CD4-positive, alpha-beta T cell (primary cell): ENCODE measurements around the gene GRK5. TPM values are rescaled to one million over a fixed set of nuclear protein-coding genes. Genes with fewer than 3 reads are reported as not detected.
"Not testable (repeated sequence)": the region's sequence is repeated elsewhere in the genome, so short reads cannot be mapped to it uniquely, and the experiment has no call there.

Source experiments
- ATAC-seq: fragments of 200-7000 bp; cut with Tn5 transposase; one replicate; pipeline ENCODE4 v1.10.0; 2022; ENCODE audit warnings: mild to moderate bottlenecking; ENCODE audit not compliant: poor library complexity
- CTCF ChIA-PET: fragments of 350-600 bp; sonication (Branson Sonifier 250); formaldehyde crosslinking; loops from one replicate; lab custom pipeline; 2021; ENCODE audit warnings: antibody characterized with exemption, inconsistent platforms; lab: Charles Lee
- POLR2A ChIA-PET: fragments of 350-600 bp; sonication (Branson Sonifier 250); formaldehyde crosslinking; loops from one replicate; lab custom pipeline; 2021; ENCODE audit warnings: antibody characterized with exemption, inconsistent platforms; lab: Charles Lee
- DNase-seq, 14 experiments: peaks; one replicate each; pipeline ENCODE4 v3.0.0-alpha.2; 2013 to 2020; ENCODE audit warnings: mixed read lengths in 2 of 14
- H3K27ac ChIP-seq, 2 donors: one replicate each; pipeline versions ENCODE4 v1.5.1 to v1.7.0; 2013; ENCODE audit warnings: low read length in 2 of 2, low read depth in 1 of 2, mild to moderate bottlenecking in 1 of 2
- H3K27me3 ChIP-seq, 2 experiments: 1 replicate in 1 of 2; 2 replicates in 1 of 2; pipeline versions ENCODE4 v1.6.1 to v1.7.0; 2013; ENCODE audit warnings: low read length in 2 of 2, control low read depth in 1 of 2, mild to moderate bottlenecking in 1 of 2, moderate library complexity in 1 of 2; ENCODE audit not compliant: insufficient read depth in 2 of 2, control insufficient read depth in 1 of 2
- H3K36me3 ChIP-seq: one replicate; pipeline ENCODE4 v1.6.1; 2013; ENCODE audit warnings: low read length, control low read depth; ENCODE audit not compliant: insufficient read depth
- H3K4me1 ChIP-seq: one replicate; pipeline ENCODE4 v1.6.1; 2013; ENCODE audit warnings: low read length, control low read depth; ENCODE audit not compliant: insufficient read depth
- H3K4me3 ChIP-seq: one replicate; pipeline ENCODE4 v1.5.1; 2013; ENCODE audit warnings: mild to moderate bottlenecking, low read length, moderate library complexity
- H3K9me3 ChIP-seq, 2 experiments: 1 replicate in 1 of 2; 2 replicates in 1 of 2; pipeline versions ENCODE4 v1.6.1 to v1.7.0; 2013; ENCODE audit warnings: low read length in 2 of 2, mild to moderate bottlenecking in 2 of 2, control low read depth in 1 of 2, moderate library complexity in 1 of 2; ENCODE audit not compliant: control insufficient read depth in 1 of 2, insufficient read depth in 1 of 2
- H3K27ac Mint-ChIP-seq: one replicate; pipeline ENCODE4 v1.8.0; 2020; ENCODE audit warnings: mixed read lengths
- H3K27me3 Mint-ChIP-seq: one replicate; pipeline ENCODE4 v1.8.0; 2021; ENCODE audit warnings: mixed read lengths
- H3K36me3 Mint-ChIP-seq: one replicate; pipeline ENCODE4 v1.8.0; 2021; ENCODE audit warnings: low read depth, mixed read lengths
- H3K4me1 Mint-ChIP-seq: one replicate; pipeline ENCODE4 v1.8.0; 2021; ENCODE audit warnings: low read depth, mixed read lengths
- H3K4me3 Mint-ChIP-seq: one replicate; pipeline ENCODE4 v1.8.0; 2020; ENCODE audit warnings: mild to moderate bottlenecking, mixed read lengths
- H3K9me3 Mint-ChIP-seq: one replicate; pipeline ENCODE4 v1.8.0; 2020; ENCODE audit warnings: mixed read lengths
- CTCF ChIP-seq: fragments of 200-600 bp; IDR thresholded peaks from one replicate; pipeline ENCODE4 v1.8.0; 2022; ENCODE audit warnings: antibody characterized with exemption, mild to moderate bottlenecking
- intact Hi-C, 2 experiments: fragments of 100-400 bp; cut with DNase I in 1 of 2; cut with micrococcal nuclease in 1 of 2; formaldehyde crosslinking; loops; one replicate each; pipeline versions ENCODE4 v1.15.1 to v1.9.0; 2023 to 2025; cut with DNase I, micrococcal nuclease
- total RNA-seq, 174 experiments: library from RNA in 2 of 174; stranded (reverse) in 2 of 174; gene quantifications; one replicate each; pipeline ENCODE4 v1.2.3 and lab custom pipeline; 2021 to 2026

Gene GRK5
- total RNA-seq, 2 experiments from 2014 or later: 19.2 to 20.8 TPM

GRCh38 chr10:119259345-119259744 lies 52.0 kb downstream of the GRK5 start:
- TF ChIP-seq CTCF: no peak
- Histone ChIP-seq H3K36me3 (no peaks in the 10 kb centered on the region), H3K4me1 (peaks cover 4% of the 10 kb centered on the region), H3K4me3 (no peak overlapping the region), H3K27ac (no peak overlapping the region), H3K9me3 (peaks cover 0 to 3% of the 10 kb centered on the region in 2 experiments), H3K27me3 (no peaks in the 10 kb centered on the region)
- Mint-ChIP-seq H3K27ac (no peak overlapping the region), H3K27me3 (no peaks in the 10 kb centered on the region), H3K4me1 (peaks cover 20% of the 10 kb centered on the region), H3K36me3 (peaks cover 18% of the 10 kb centered on the region), H3K4me3 (no peak overlapping the region), H3K9me3 (peaks cover 2% of the 10 kb centered on the region)
- ATAC-seq: no peak
- intact Hi-C loops: no loop called here
- POLR2A ChIA-PET: no interaction called here
- CTCF ChIA-PET: interaction anchor here (1.1 kb wide), 1 partner anchor 12 kb away, joined by 4 read pairs; no protein-coding TSS in a partner anchor
- DNase-seq: no peak

- intact Hi-C loops, H3K27me3 ChIP-seq, H3K36me3 ChIP-seq, H3K4me1 ChIP-seq, H3K9me3 Mint-ChIP-seq, H3K27ac ChIP-seq, H3K4me3 Mint-ChIP-seq, H3K27ac Mint-ChIP-seq, CTCF ChIA-PET, H3K27me3 Mint-ChIP-seq, H3K4me3 ChIP-seq, ATAC-seq, H3K9me3 ChIP-seq, POLR2A ChIA-PET, DNase-seq: not testable (repeated sequence)
- peaks cover 21% of the 10 kb centered on the region for H3K4me1 Mint-ChIP-seq
- H3K36me3 Mint-ChIP-seq: peaks cover 20% of the 10 kb centered on the region
Measured at GRCh38 chr10:119261016-119261415, 53.6 kb downstream of the GRK5 start.

- H3K36me3 Mint-ChIP-seq: peaks cover 18% of the 10 kb centered on the region
- H3K9me3 Mint-ChIP-seq: no peaks in the 10 kb centered on the region
- H3K27ac Mint-ChIP-seq: peak overlapping the region; percentile 35
- peaks cover 27% of the 10 kb centered on the region for H3K4me1 ChIP-seq
- TF ChIP-seq CTCF: no peak
- no peaks in the 10 kb centered on the region for H3K27me3 Mint-ChIP-seq
- ChIA-PET CTCF (no interaction called here), POLR2A (no interaction called here)
- DNase-seq (no peak), ATAC-seq (no peak)
- peaks cover 0 to 3% of the 10 kb centered on the region in 2 experiments for H3K9me3 ChIP-seq
- peaks cover 28% of the 10 kb centered on the region for H3K4me1 Mint-ChIP-seq
- H3K4me3 Mint-ChIP-seq: no peak overlapping the region
- H3K27me3 ChIP-seq: no peaks in the 10 kb centered on the region
- no peak overlapping the region for H3K4me3 ChIP-seq
- intact Hi-C loops: no loop called here
- no peak overlapping the region for H3K27ac ChIP-seq
- no peaks in the 10 kb centered on the region for H3K36me3 ChIP-seq
Measured at GRCh38 chr10:119263951-119264617, 56.7 kb downstream of the GRK5 start.
